Mesothelial cell of epicardium (in vitro differentiated cells): ENCODE results near the gene SHFL. TPM values are rescaled to one million over a fixed set of nuclear protein-coding genes. Genes with fewer than 3 reads are reported as not detected.

Experiments
- DNase-seq, 2 experiments: peaks; one replicate each; pipeline ENCODE4 v3.0.0; 2021; ENCODE audit warnings: low spot score in 2 of 2; ENCODE audit not compliant: unreplicated experiment in 2 of 2
- H3K27ac Mint-ChIP-seq: 2 replicates; pipeline ENCODE4 v1.8.0; 2021; ENCODE audit warnings: mixed read lengths
- H3K27me3 Mint-ChIP-seq: 2 replicates; pipeline ENCODE4 v1.8.0; 2021; ENCODE audit warnings: low read depth, mixed read lengths
- H3K36me3 Mint-ChIP-seq: 2 replicates; pipeline ENCODE4 v1.8.0; 2021; ENCODE audit warnings: mixed read lengths
- H3K4me1 Mint-ChIP-seq: 2 replicates; pipeline ENCODE4 v1.8.0; 2021; ENCODE audit warnings: mixed read lengths
- H3K4me3 Mint-ChIP-seq: 2 replicates; pipeline ENCODE4 v1.8.0; 2021; ENCODE audit warnings: mild to moderate bottlenecking, moderate library complexity, mixed read lengths
- H3K9me3 Mint-ChIP-seq: 2 replicates; pipeline ENCODE4 v1.8.0; 2021; ENCODE audit warnings: mixed read lengths
- total RNA-seq: library from RNA; stranded (reverse); gene quantifications from 3 replicates; pipeline ENCODE4 v1.2.1, GENCODE V29; 2021
- TF ChIP-seq, protein P1 (sequence below): fragments of 200-600 bp; sonication (generic); IDR thresholded peaks from one replicate; pipeline ENCODE4 v1.5.0; 2021; ENCODE audit warnings: antibody characterized with exemption; ENCODE audit not compliant: unreplicated experiment

The SHFL gene
- total RNA-seq, 1 donor from 2014 or later: 34.6 TPM

DNA sequence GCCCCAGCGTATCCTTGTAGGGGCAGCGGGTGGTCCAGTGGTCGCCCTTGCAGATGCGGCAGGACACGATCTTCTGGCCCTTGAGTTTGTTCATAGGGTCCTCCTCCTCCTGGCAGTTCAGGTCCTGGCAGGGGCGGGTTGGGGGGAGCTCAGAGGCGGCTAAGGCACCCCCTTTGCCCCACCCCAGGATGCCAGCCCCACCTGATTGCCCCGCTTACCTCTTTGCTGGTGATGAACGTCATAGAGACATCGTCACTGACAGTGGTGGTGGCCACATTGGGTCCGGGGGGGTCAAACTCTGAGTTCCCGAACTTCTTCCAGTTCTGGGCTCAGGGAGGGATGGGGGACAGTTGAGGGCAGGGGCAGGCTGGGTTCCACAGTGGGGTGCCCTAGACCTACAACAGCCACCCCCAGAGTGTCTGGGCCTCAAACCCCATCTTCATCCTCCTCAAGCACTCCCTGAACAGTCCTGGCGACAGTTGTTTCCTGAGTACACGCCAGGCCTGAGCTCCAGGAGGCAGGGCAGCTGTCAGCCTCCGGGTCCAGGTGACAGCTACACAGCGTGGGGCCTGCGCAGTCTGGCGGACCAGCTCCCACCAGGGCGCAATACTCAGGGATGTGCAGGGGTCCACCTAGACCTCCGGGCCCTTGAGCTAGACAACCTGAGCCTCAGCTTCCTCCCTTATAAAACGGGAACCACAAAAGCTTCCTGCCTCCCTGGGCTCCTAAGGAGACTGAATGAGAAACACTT lies 30.9 kb downstream of the SHFL start:
- Mint-ChIP-seq H3K27ac (no peak overlapping the region), H3K9me3 (no peaks in the 10 kb centered on the region), H3K4me3 (peak overlapping the region; percentile 34), H3K27me3 (no peaks in the 10 kb centered on the region), H3K36me3 (peaks cover 9% of the 10 kb centered on the region), H3K4me1 (peaks cover 9% of the 10 kb centered on the region)
- TF ChIP-seq, protein P1, sequence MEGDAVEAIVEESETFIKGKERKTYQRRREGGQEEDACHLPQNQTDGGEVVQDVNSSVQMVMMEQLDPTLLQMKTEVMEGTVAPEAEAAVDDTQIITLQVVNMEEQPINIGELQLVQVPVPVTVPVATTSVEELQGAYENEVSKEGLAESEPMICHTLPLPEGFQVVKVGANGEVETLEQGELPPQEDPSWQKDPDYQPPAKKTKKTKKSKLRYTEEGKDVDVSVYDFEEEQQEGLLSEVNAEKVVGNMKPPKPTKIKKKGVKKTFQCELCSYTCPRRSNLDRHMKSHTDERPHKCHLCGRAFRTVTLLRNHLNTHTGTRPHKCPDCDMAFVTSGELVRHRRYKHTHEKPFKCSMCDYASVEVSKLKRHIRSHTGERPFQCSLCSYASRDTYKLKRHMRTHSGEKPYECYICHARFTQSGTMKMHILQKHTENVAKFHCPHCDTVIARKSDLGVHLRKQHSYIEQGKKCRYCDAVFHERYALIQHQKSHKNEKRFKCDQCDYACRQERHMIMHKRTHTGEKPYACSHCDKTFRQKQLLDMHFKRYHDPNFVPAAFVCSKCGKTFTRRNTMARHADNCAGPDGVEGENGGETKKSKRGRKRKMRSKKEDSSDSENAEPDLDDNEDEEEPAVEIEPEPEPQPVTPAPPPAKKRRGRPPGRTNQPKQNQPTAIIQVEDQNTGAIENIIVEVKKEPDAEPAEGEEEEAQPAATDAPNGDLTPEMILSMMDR: no peak
- no peak for DNase-seq

DNA sequence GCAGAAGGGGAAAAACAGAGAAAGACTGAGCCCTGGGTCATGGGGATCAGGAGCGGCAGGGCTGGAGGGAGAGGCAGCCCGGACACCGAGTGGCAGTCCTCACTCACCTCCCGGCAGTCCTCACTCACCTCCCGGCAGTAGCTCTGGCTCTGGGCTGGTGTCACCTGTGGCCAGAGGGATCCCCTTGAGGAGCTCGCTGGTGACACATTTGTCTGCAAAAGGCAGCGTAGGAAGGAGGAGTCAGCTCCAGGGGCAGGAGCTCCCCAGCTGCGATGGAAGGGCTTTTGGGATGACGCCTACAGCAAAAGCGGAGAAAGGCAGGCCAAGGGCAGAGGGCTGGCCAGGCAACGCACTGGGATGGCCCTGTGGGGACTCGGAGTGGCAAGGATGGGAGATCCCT lies 32.8 kb downstream of the SHFL start:
- Mint-ChIP-seq H3K4me1 (peaks cover 9% of the 10 kb centered on the region), H3K27me3 (no peaks in the 10 kb centered on the region), H3K36me3 (peaks cover 9% of the 10 kb centered on the region), H3K27ac (peak overlapping the region; percentile 92), H3K4me3 (peak overlapping the region; percentile 94), H3K9me3 (no peaks in the 10 kb centered on the region)
- DNase-seq: no peak
- TF ChIP-seq, protein P1: no peak

DNA sequence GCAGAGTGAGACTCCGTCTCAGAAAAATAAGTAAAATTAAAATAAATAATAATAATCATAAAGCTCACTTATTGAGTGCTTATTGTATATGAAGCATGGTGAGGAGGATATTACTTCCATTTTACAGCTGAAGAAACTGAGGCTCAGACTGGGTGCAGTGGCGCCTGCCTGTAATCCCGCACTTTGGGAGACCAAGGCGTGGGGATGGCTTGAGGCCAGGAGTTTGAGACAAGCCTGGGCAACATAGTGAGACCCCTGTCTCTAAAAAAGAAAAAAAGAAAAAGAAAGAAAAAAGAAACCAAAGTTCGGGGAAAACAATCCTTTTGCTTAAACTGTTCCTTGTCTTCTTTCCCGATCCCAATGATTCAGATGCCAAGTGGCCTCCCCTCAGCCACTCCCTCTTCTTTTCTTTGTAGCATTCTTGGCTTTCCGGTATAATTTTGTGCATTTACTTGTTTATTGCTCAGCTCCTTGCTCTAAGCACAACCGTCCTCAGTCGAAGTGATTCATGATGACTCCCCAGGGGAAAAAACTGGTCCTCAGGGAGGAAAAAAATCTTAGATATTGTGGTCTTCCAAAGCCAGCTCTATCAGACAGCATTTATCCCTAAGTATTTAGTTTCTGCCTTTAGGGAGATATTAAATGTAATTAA lies 34.5 kb downstream of the SHFL start:
- Mint-ChIP-seq H3K4me1 (peaks cover 9% of the 10 kb centered on the region), H3K9me3 (peaks cover 4% of the 10 kb centered on the region), H3K36me3 (peaks cover 12% of the 10 kb centered on the region), H3K4me3 (peak overlapping the region; percentile 2), H3K27me3 (no peaks in the 10 kb centered on the region), H3K27ac (no peak overlapping the region)
- DNase-seq: no peak
- TF ChIP-seq, protein P1: no peak

DNA sequence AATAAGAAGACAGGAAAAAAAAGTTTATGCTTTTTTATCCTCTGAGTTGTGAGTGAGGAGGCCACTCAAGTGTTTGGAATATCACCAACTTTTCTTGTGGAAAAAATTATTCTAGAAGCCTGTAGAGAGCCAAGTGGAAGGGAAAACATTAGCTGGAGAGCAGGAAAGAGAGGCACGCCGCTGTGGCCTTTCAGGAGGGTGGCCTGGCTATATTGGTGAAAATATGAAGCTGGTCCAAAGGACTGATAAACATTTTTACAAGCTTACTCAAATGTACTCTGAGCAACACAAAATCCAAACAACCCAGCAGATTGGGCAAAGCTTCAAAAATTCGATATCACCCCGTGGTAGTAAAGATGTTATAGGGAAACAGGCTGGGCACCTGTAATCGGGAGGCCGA lies 35.9 kb downstream of the SHFL start:
- no peaks in the 10 kb centered on the region for H3K27me3 Mint-ChIP-seq
- H3K36me3 Mint-ChIP-seq: peaks cover 9% of the 10 kb centered on the region
- TF ChIP-seq, protein P1: no peak
- H3K27ac Mint-ChIP-seq: peak overlapping the region; percentile 16
- no peak for DNase-seq
- no peak overlapping the region for H3K4me3 Mint-ChIP-seq
- peaks cover 4% of the 10 kb centered on the region for H3K9me3 Mint-ChIP-seq
- peaks cover 9% of the 10 kb centered on the region for H3K4me1 Mint-ChIP-seq

DNA sequence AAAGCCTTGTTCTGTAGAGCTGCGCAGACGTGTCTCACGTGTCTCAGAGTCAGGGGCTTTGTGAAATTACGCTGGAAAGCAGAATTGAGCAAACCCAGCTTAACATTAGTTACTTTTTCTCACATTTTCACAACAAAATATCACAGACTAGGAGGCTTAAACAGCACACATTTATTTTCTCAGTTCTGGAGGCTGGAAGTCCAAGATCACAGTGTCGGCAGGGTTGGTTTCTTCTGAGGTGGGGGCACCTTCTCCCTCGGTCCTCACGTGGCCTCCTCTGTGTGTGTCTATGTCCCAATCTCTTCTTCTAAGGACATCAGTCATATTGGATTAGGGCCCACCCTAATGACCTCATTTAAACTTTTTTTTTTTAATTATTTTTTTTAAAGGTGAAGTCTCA lies 38.3 kb downstream of the SHFL start:
- H3K27ac Mint-ChIP-seq: no peak overlapping the region
- no peaks in the 10 kb centered on the region for H3K27me3 Mint-ChIP-seq
- H3K36me3 Mint-ChIP-seq: peaks cover 5% of the 10 kb centered on the region
- TF ChIP-seq, protein P1: no peak
- H3K4me3 Mint-ChIP-seq: no peak overlapping the region
- DNase-seq: no peak
- peaks cover 4% of the 10 kb centered on the region for H3K9me3 Mint-ChIP-seq
- H3K4me1 Mint-ChIP-seq: peaks cover 4% of the 10 kb centered on the region
